Upper lobe of left lung (tissue), 4 donors: ENCODE measurements around the gene DSG2.

Experiments used
- CTCF ChIP-seq, 6 experiments: fragments of 450-650 bp in 4 of 6; fragments of 200-600 bp in 2 of 6; sonication (generic) in 2 of 6; IDR thresholded peaks; one replicate each; pipeline ENCODE4 v1.5.1; 2016 to 2019; ENCODE audit warnings: antibody characterized with exemption in 6 of 6
- EP300 ChIP-seq, 4 donors: sonication (generic); formaldehyde crosslinking; IDR thresholded peaks; one replicate each; pipeline ENCODE4 v1.5.1; 2017; ENCODE audit warnings: antibody characterized with exemption in 4 of 4, control low read depth in 2 of 4
- POLR2A ChIP-seq, 4 donors: fragments of 450-650 bp; IDR thresholded peaks; one replicate each; pipeline ENCODE4 v1.5.1; 2016 to 2017; ENCODE audit warnings: antibody characterized with exemption in 4 of 4, mild to moderate bottlenecking in 2 of 4
- POLR2AphosphoS5 ChIP-seq, 2 donors: sonication (generic); formaldehyde crosslinking; IDR thresholded peaks; one replicate each; pipeline ENCODE4 v1.5.1; 2017; ENCODE audit warnings: antibody characterized with exemption in 2 of 2

GRCh38 chr18:31498574-31499524, 872 bp downstream of the DSG2 start:
- TF ChIP-seq CTCF (IDR thresholded peaks at IDR 0.05) = no peak
- TF ChIP-seq EP300 (IDR thresholded peaks at IDR 0.05) = no peak
- no peak for TF ChIP-seq POLR2A (IDR thresholded peaks at IDR 0.05)
- TF ChIP-seq POLR2AphosphoS5 (IDR thresholded peaks at IDR 0.05) = no peak
